ENCODE measurements around the gene CDKN2AIPNL.

Gene CDKN2AIPNL

DNA sequence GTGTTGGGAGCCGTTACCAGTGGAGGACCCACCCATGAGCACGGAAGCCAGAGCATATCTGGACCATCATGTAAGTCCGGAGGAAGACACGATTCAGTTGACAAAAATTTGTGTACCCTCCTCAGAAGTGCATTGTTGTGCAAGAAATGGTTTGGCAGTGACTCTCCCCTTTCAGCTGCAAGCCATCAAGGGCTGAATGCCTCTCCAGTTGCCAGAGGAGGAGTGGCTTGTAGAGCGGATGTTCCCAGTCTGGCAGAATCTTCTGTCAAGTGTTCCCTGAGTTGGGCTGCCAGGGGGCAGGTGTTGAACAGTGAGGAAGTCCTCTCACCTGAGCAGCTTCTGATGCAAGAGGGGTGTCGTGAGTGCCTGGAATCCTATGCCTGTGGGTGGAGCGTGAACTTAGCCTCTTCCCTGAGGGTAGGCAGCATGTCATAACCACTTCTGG, 27.6 kb upstream of the CDKN2AIPNL start:
- TF ChIP-seq, protein P1, sequence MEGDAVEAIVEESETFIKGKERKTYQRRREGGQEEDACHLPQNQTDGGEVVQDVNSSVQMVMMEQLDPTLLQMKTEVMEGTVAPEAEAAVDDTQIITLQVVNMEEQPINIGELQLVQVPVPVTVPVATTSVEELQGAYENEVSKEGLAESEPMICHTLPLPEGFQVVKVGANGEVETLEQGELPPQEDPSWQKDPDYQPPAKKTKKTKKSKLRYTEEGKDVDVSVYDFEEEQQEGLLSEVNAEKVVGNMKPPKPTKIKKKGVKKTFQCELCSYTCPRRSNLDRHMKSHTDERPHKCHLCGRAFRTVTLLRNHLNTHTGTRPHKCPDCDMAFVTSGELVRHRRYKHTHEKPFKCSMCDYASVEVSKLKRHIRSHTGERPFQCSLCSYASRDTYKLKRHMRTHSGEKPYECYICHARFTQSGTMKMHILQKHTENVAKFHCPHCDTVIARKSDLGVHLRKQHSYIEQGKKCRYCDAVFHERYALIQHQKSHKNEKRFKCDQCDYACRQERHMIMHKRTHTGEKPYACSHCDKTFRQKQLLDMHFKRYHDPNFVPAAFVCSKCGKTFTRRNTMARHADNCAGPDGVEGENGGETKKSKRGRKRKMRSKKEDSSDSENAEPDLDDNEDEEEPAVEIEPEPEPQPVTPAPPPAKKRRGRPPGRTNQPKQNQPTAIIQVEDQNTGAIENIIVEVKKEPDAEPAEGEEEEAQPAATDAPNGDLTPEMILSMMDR (IDR thresholded peaks at IDR 0.05; ENCODE audit: low read depth, low read length): no peak
- no peak overlapping the region for H3K4me3 ChIP-seq (replicated peaks in 1 of 2; ENCODE audit: low read depth in 2 of 2, low read length in 2 of 2)
- peak; percentile 97 to 99 for DNase-seq (ENCODE audit: low read depth in 2 of 2)

DNA sequence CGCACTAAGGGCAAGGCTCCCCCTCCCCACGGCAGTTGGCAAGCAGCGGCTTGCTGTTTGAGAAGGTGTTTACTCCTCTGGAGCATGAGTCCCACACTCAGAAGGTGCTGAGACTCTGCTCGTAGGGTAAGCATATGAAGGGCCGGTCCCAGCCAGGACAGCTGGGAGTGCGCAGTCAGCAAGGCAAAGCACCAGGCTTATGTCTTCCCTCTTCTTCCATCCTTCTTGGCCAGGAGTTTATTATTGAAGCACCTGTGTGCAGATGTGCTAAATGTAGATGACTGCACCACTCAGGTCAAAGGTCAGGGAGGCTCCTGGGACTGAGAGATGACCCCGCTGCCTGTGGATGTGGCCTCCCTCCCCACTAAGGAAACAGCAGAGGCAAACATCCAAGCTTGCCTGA, 27.0 kb upstream of the CDKN2AIPNL start:
- DNase-seq (ENCODE audit: low read depth in 2 of 2): no peak
- TF ChIP-seq, protein P1 (IDR thresholded peaks at IDR 0.05; ENCODE audit: low read depth, low read length): no peak
- no peak overlapping the region for H3K4me3 ChIP-seq (replicated peaks in 1 of 2; ENCODE audit: low read depth in 2 of 2, low read length in 2 of 2)

DNA sequence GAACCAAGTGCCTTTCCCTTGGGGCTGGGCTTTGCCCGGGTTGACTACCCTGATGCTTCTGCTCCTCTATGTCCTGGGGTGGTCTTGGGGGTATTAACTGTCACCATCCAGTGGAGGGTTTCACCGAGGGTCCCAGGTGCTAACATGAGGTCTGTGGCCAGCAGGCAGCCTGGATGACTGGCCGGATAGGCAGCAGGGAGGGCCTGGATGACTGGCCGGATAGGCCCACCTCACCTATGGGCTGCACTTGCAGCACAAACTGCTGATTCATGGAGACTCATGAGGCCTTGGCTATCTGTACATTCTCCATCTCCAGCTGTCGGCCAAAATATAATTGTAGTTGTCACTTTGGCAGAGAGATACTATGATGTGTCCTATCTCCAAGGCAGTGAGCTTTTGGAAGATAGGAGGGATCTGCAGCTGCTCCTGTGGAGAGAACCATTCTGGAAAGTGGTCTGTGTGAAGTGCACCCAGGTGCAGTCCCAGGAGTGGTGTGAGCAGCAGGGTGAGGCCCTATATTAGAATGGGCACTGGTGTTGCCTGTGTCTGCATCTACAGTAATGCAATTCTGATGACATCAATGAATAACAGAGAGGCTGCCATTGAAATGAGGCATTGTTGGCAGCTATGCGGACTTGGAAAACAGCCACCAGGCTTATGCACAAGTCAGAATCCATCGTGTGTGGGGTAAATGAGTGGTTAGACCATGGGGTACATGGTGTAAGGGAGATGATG, 26.3 kb upstream of the CDKN2AIPNL start:
- H3K4me3 ChIP-seq (replicated peaks in 1 of 2; ENCODE audit: low read depth in 2 of 2, low read length in 2 of 2): no peak overlapping the region
- TF ChIP-seq, protein P1 (IDR thresholded peaks at IDR 0.05; ENCODE audit: low read depth, low read length): no peak
- DNase-seq (ENCODE audit: low read depth in 2 of 2): peak; percentile 90 to 97

DNA sequence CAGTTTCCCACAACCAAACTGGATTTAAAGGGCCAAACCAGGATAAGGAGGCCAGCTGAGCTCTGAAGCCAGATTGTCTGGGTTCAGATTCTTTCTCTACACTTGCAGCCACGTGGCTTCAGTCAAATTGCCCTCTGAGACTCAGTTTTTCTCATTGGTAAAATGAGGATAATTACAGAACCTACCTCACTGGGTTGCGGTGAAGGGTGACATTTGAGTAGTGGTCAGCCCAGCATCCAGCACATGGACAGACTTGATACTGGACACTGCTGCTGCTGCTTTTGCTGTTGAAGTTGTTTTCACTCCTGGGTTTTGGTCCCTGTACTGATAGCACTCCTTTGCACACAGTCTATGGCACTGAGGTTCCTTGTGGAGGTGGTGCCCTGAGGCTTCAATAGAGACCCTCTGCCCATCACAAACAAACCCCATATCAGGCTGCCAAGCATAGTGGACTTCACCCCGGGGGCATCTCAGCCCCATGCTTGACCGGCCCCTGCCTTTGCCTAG, 25.7 kb upstream of the CDKN2AIPNL start:
- no peak overlapping the region for H3K4me3 ChIP-seq (replicated peaks in 1 of 2; ENCODE audit: low read depth in 2 of 2, low read length in 2 of 2)
- TF ChIP-seq, protein P1 (IDR thresholded peaks at IDR 0.05; ENCODE audit: low read depth, low read length): no peak
- no peak for DNase-seq (ENCODE audit: low read depth in 2 of 2)

DNA sequence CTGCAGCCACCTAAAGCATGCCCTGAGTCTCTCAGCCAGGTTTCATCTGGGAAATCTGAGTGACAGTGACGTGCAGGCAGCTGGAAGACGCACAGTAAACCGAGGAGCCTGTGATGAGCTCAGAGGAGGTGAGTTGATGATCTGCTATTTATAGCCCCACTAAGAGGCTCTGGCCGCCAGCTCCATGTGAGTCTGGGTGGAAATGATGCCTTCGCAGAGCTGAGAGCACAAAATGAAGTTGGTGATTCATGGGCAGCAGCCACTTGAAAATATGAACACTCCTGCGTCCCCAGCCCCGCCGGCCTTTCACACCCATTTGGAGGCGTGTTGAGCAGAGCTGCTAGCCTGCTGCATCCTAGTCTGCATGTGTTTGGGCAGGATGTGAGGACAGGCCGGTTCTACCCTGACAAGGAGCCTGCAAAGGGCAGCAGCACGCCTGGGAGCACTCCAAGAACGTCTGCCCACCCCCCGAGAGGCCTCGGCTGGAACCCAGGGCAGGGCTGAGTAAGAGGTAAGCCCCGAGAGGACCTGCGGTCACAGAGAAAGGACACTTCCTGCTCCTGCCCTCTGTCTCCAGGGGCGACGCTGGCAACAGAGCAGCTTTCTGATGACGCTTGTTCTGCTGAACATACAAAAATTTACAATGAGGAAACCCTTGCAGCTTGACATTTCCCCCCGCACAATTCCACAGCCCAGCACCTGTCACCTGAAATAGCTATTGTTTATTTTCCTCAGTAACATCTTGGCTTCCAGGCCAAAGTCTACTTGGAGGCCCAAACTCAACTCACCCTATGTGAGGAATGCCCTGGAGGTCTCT, 25.1 kb upstream of the CDKN2AIPNL start:
- TF ChIP-seq, protein P1 (IDR thresholded peaks at IDR 0.05; ENCODE audit: low read depth, low read length): no peak
- DNase-seq (ENCODE audit: low read depth in 2 of 2): peak; percentile 77 to 97
- H3K4me3 ChIP-seq (replicated peaks in 1 of 2; ENCODE audit: low read depth in 2 of 2, low read length in 2 of 2): peak overlapping the region in 1 of 2 donors; percentile 13

DNA sequence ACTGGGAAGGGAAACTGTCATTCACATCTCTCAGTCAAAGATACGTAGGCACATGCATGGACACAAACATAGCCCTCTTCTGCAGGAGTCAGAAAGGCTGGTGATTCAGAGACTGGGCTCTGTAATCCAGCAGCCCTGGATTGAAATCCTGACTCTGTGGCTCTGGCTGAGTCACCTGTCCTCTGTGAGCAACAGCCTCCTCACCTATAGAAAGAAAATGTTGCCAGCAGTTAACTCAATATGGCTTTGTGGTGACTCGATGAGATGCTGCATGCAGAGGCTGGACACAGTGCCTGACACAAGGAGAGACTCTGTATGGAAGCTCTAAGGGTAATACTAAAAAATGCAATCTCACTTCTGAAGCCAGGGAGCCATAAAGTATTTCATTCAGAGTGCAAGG, 23.9 kb upstream of the CDKN2AIPNL start:
- peak in 1 of 2 donors; percentile 89 for DNase-seq (ENCODE audit: low read depth in 2 of 2)
- TF ChIP-seq, protein P1 (IDR thresholded peaks at IDR 0.05; ENCODE audit: low read depth, low read length): no peak

More for the DNA sequence above, 23.9 kb upstream of the CDKN2AIPNL start:
- H3K4me3 ChIP-seq (replicated peaks in 1 of 2; ENCODE audit: low read depth in 2 of 2, low read length in 2 of 2): no peak overlapping the region
